ENCODE data around the gene ELOA. TPM values are rescaled to one million over a fixed set of nuclear protein-coding genes. Genes with fewer than 3 reads are reported as not detected.

The ELOA gene
- total and polyA plus RNA-seq, 9 of the 15 experiments (the other 6 are each of a cell fraction or from before 2014, with no cell fraction given) = 31.9 to 98.6 (median 61.3) TPM

DNA sequence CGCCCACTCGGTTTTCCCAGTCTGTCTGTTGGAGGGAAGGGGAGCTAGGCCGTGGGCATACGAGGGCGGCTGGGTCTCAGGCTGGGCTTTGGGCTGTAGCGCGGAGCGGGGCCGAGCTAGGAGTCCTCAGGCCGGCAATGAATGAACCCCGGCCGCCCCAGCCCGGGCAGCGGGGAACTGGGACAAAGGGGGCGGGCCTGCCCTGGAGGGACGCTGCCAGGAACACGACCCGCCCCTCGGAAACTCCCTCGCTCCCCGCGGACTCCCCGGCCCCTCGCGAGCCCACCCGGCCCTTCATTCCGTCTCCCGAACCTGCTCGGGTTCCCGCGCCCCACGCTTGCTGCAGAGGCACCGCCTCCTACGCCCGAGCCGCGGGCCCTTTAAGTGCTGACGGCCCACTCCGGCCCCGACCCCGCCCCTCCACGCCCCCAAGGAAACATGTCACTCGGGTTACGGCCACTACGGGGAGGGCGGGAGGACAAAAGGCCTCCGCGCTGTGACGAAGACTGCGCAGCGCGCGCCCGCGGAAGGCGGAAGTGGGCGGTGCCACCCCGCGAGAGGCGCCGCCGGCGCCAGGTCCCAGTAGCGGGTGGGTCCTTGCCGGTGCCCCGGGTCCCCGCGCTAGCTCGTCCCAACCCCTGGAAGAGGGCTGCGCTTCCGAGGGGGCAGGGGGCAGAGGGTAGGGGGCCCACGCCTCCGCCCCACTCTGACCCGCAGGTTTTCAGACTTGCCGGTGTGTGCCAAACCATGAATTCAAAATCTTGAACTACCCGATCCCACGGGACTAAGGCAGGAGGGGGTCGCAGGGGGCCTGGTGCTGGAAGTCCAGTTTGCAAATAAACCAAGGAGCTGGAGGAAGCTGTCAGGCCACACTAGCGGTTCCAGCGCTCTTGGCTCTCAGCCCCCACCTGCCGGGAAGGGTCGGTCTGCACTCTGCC lies 57.4 kb downstream of the ELOA start, which contains the start of gene GALE (continued):
- TF ChIP-seq SP1 (CRISPR knock-in tag; IDR thresholded peaks at IDR 0.05) (peak; percentile 96), ZNF212 (CRISPR knock-in tag; IDR thresholded peaks at IDR 0.05) (no peak), MTF1 (CRISPR knock-in tag; IDR thresholded peaks at IDR 0.05; ENCODE audit: borderline replicate concordance) (no peak), MBD2 (IDR thresholded peaks at IDR 0.05; ENCODE audit: borderline replicate concordance, low read depth) (no peak; the same call in 1 of the 2 replicates), GTF2B (IDR thresholded peaks at IDR 0.05; ENCODE audit: extremely low read depth, insufficient read length) (no peak), CBFA2T3 (IDR thresholded peaks at IDR 0.05) (no peak), HLTF (IDR thresholded peaks at IDR 0.05) (no peak), MCM7 (IDR thresholded peaks at IDR 0.05) (no peak), ZBTB26 (CRISPR knock-in tag; IDR thresholded peaks at IDR 0.05) (no peak), U2AF1 (optimal IDR thresholded peaks at IDR 0.05; ENCODE audit: low read depth, low read length) (no peak), ZNF584 (CRISPR knock-in tag; IDR thresholded peaks at IDR 0.05; ENCODE audit: low read depth) (0 out of 2 replicates have a peak, but pooled peaks have one; percentile 45), BCOR (IDR thresholded peaks at IDR 0.05) (no peak; the same call in 1 of the 2 replicates), FOXA1 (IDR thresholded peaks at IDR 0.05; ENCODE audit: borderline replicate concordance) (no peak)
- TF ChIP-seq, protein P1, sequence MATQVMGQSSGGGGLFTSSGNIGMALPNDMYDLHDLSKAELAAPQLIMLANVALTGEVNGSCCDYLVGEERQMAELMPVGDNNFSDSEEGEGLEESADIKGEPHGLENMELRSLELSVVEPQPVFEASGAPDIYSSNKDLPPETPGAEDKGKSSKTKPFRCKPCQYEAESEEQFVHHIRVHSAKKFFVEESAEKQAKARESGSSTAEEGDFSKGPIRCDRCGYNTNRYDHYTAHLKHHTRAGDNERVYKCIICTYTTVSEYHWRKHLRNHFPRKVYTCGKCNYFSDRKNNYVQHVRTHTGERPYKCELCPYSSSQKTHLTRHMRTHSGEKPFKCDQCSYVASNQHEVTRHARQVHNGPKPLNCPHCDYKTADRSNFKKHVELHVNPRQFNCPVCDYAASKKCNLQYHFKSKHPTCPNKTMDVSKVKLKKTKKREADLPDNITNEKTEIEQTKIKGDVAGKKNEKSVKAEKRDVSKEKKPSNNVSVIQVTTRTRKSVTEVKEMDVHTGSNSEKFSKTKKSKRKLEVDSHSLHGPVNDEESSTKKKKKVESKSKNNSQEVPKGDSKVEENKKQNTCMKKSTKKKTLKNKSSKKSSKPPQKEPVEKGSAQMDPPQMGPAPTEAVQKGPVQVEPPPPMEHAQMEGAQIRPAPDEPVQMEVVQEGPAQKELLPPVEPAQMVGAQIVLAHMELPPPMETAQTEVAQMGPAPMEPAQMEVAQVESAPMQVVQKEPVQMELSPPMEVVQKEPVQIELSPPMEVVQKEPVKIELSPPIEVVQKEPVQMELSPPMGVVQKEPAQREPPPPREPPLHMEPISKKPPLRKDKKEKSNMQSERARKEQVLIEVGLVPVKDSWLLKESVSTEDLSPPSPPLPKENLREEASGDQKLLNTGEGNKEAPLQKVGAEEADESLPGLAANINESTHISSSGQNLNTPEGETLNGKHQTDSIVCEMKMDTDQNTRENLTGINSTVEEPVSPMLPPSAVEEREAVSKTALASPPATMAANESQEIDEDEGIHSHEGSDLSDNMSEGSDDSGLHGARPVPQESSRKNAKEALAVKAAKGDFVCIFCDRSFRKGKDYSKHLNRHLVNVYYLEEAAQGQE (IDR thresholded peaks at IDR 0.05; ENCODE audit: borderline replicate concordance) = no peak; the same call in 1 of the 2 replicates
- TF ChIP-seq, protein P1 (CRISPR knock-in tag; IDR thresholded peaks at IDR 0.05; ENCODE audit: low read depth) = no peak
- TF ChIP-seq, protein P2, sequence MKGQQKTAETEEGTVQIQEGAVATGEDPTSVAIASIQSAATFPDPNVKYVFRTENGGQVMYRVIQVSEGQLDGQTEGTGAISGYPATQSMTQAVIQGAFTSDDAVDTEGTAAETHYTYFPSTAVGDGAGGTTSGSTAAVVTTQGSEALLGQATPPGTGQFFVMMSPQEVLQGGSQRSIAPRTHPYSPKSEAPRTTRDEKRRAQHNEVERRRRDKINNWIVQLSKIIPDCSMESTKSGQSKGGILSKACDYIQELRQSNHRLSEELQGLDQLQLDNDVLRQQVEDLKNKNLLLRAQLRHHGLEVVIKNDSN (CRISPR knock-in tag; IDR thresholded peaks at IDR 0.05) = no peak

Measured in K562 (cell line).